Skin of body (tissue), 2 donors: ENCODE results near the gene AMT. TPM values are rescaled to one million over a fixed set of nuclear protein-coding genes. Genes with fewer than 3 reads are reported as not detected.
"Not testable (repeated sequence)": the region's sequence is repeated elsewhere in the genome, so short reads cannot be mapped to it uniquely, and the experiment has no call there.

Experiments
- DNase-seq: peaks from one replicate; lab custom pipeline; 2025; lab: John Stamatoyannopoulos, UW
- total RNA-seq: library from RNA; depleted of rRNA; stranded (reverse); fragments of >200 nt; gene quantifications from one replicate; pipeline ENCODE4 v1.2.3, GENCODE V29; 2014

AMT gene
- total RNA-seq, 1 donor from 2014 or later = 6.7 TPM

GRCh38 chr3:49424816-49425215, 2.5 kb upstream of the AMT start:
- no peak for DNase-seq

- DNase-seq = no peak
Measured at GRCh38 chr3:49421890-49422378, 339 bp downstream of the AMT start.

GRCh38 chr3:49417516-49418120, 4.7 kb downstream of the AMT start:
- DNase-seq = no peak

GRCh38 chr3:49416867-49417266, 5.4 kb downstream of the AMT start:
- no peak for DNase-seq

GRCh38 chr3:49415931-49416601, 6.2 kb downstream of the AMT start:
- DNase-seq = peak; percentile 31

GRCh38 chr3:49414753-49415152, 7.5 kb downstream of the AMT start:
- no peak for DNase-seq

- DNase-seq = no peak
Measured at GRCh38 chr3:49413338-49413734, 8.9 kb downstream of the AMT start.

- DNase-seq = no peak
Measured at GRCh38 chr3:49412632-49413337, 9.5 kb downstream of the AMT start.

- DNase-seq = peak; percentile 100
Measured at GRCh38 chr3:49411968-49412631, 10.2 kb downstream of the AMT start, which contains the start of the genes RHOA and TCTA. Gene RHOA (minus strand): TSS chr3:49411976. CDS start chr3:49375589, 36,387 bp downstream. Gene TCTA (plus strand): TSS chr3:49412423. CDS start chr3:49412427, 4 bp downstream.

GRCh38 chr3:49411535-49411967, 10.7 kb downstream of the AMT start:
- DNase-seq = no peak

GRCh38 chr3:49410846-49411534, 11.3 kb downstream of the AMT start:
- DNase-seq = no peak

GRCh38 chr3:49410066-49410845, 12.0 kb downstream of the AMT start:
- no peak for DNase-seq

- no peak for DNase-seq
Measured at GRCh38 chr3:49406571-49407565, 15.4 kb downstream of the AMT start.

- DNase-seq = not testable (repeated sequence)
Measured at GRCh38 chr3:49405570-49405969, 16.7 kb downstream of the AMT start.

GRCh38 chr3:49403891-49404290, 18.4 kb downstream of the AMT start:
- no peak for DNase-seq

GRCh38 chr3:49401766-49402165, 20.5 kb downstream of the AMT start:
- no peak for DNase-seq

- DNase-seq = no peak
Measured at GRCh38 chr3:49399461-49399860, 22.8 kb downstream of the AMT start.

- DNase-seq = peak; percentile 35
Measured at GRCh38 chr3:49397470-49397869, 24.8 kb downstream of the AMT start.

GRCh38 chr3:49391310-49391709, 31.0 kb downstream of the AMT start:
- not testable (repeated sequence) for DNase-seq
